Eye (tissue), 1 donor: ENCODE measurements around the gene DLG5.
"Not testable (repeated sequence)": the region's sequence is repeated elsewhere in the genome, so short reads cannot be mapped to it uniquely, and the experiment has no call there.

Experiments
- DNase-seq: peaks from one replicate; pipeline ENCODE4 v3.0.0-alpha.2; 2015

The DLG5 gene

DNA sequence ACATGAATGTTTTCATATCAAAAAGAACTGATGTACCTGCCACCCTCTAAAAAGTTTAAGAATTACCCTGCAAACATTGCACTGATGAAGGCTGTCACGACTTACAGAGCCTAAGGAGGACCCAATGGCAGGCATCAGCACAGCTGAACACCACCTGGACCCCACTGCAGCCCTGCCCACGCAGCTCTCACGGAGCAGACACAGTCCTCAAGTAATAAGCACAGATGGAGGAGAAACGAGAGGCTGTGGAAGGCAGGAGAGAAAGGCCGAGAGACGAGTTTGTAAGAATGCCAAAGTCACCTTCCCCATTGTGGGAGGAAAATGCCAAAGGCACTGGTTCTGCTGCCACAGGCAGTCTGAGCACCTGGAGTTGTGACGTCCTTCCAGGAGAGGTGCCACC lies 135.0 kb downstream of the DLG5 start:
- DNase-seq = no peak

DNA sequence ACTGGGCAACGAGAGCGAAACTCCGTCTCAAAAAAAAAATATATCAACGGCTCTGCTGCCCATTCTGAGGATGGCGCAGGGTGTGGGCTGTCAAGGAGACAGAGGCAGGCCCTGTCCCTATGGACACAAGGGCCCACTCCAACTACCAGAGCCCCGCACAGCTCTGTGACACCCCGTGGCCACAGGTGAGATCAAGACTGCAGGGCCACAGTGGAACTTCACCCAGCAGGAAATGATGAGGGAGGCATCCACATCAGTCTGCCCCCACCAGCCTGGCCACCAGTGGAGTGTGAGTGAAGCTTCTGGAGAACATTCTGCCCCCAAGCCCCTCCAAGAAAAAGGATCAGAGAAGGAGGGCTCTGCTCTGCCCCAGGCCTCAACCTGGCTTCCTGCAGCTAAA lies 136.7 kb downstream of the DLG5 start:
- no peak for DNase-seq

DNA sequence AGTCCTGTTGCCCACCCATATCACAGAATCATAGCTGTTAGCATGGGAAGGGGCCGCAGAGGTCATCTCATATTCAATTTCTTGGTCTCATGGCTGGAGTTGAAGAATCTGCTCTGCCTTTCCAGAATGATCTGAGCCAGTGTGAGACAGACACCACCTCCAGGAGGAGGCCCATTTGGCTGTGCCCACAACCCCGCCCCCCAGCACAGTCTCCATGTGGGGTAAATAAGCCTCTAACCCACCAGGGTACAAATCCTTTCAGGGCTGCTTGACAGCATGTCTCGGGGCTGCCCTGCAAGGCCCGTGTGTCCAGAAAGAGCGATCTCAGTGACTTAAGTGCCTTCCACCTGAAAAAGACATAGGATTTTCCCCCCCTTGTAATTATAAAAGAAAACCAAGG lies 137.5 kb downstream of the DLG5 start:
- no peak for DNase-seq

DNA sequence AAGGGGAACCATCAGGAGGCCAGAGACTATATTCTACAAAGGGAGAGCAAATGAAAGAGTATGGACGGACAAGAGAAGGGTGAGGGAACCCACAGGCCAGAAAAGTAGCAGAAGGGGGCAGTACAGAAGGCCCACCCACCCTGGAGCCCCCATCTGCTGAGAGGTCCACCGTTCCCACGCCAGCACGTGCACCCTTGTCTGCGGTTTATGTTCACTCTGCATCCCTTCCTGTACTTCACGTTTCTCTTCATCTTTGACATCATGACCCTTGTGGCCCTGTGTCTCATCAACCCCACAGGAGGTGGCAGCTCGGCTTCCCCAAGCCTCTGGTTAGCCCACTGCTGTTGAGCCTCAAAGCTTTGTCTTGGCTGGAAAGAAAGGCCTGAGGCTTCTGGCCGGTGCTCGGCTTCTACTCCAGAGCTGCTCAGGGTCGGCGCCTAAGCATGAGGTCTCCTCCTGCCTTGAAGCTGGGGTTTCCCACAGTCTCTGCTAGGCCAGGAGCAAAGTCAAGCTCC lies 138.0 kb downstream of the DLG5 start:
- no peak for DNase-seq

DNA sequence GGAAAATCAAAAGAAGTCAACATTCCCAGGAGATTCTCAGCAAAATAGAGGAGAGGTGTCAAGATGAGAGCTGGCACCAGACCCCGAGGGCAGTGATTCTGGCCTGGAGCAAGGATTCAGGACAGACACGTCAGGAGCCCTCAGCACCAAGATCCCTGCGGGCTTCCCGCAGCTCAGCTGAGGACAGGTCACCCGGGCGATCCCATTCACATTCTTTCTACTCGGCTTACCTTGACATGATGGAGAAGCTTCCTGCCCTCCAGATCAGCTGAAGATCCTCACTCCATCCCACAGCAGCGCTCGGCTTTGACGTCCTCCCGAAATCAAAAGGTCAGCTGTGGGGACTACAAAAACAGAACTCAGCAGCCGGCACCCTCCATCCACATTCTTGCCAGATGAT lies 139.1 kb downstream of the DLG5 start:
- DNase-seq = no peak

DNA sequence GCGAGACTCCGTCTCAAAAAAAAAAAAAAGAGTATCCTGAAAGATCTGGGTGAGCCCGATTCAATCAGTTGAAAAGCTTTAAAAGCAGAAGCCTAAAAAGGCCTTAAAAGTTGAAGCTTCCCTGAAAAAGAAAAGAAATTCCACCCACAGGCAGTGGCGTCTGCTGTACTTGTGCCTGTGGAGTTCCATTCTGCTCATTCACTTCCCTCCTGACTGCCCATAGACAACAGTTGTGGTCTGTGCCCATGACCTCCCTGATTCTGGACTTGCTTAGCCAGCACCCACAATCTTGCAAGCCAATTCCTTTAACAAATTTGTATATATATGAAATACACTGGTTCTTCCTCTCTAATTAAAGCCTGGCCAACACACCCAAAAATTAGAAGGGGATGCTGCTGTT lies 141.7 kb downstream of the DLG5 start:
- DNase-seq = no peak

DNA sequence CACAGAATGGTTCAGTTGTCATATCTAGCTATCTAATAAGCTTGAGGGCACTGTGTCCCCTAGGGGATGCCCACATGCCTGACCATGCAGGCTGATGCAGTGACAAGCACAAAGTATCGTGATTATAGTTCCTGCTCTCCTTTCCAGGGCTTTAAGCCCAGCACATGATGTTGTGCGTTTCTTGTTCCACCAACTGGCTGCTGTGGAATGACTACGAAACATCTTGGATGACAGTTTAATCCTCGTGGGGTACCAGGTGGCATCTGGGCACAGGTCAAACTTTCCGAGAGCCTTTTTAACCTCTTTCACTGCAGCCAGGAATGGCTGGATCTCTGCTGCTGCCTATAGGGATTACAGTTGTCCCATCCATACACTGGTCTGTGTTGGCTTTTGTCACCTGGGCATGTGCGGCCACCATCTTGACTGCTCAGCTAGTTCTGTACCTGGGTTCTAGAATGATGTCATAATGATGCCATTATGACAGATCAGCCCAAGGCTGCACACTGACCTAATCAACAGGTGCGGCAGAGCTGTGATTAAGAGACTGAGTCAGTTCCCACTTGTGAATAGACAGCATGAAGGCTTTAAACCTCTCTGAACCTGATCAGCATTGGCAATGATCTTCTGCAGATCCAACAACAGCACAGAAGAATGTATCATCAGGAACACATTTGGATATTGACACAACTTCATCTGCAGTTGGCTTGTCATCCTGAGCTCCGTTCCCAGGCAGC lies 144.1 kb downstream of the DLG5 start:
- no peak for DNase-seq

DNA sequence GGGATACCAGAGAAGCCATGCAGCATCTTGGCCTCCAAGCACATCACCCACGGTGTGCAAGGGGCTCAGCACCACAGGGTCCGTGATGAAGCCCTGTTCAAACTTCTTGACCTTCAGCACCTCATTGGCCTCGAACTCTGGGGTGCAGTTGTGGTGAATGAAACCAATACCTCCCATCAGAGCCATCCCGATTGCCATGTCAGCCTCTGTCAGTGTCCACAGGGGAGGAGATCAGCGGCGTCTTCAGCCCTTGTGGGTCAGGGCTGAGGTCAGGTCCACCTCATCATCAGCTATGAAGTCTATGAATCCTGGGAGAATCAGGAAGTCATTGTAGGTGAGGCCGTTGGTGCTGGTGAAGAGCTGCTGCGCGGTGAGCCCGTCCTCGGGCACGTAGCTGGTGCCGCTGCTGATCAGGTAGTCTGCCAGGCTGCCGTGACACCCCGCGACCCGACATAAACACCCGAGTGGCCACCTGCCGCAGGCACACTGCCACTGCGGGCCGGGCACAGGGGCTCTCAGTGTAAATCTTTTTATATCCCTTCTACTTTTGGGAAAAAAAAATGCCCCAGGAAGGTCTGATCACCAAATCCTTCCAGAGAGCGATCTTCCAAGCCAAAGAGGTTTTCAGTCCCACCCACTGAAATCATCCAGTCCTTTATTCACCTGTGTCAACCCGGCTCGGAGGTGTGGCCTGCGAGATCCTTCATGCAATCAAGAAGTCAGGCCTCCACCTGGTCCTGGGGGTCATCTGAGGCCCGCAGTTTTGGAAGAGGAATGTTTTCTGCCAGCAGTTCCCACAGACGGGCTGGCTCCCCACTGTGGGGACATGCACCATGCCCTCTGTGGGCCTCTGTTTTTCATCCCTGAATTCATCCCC lies 144.9 kb downstream of the DLG5 start:
- no peak for DNase-seq

DNA sequence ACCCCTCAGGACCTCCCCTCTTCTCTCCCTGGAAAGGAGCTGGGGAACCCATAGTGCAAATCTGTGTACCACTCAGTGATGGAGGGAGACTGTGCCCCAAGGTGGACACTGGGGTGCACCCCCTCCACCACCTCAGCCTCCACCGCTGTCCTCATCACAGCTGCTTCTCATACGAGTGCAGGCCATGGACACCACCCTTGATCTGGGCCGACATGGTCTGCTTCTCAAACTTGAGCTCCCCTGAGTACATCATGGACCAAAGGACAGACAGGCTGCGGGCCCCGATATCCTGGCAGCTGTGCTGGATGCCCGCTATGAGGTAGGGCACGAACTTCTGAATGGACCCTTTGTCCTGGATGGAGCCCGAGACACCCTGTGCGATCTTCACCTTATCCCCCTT lies 146.4 kb downstream of the DLG5 start:
- no peak for DNase-seq

DNA sequence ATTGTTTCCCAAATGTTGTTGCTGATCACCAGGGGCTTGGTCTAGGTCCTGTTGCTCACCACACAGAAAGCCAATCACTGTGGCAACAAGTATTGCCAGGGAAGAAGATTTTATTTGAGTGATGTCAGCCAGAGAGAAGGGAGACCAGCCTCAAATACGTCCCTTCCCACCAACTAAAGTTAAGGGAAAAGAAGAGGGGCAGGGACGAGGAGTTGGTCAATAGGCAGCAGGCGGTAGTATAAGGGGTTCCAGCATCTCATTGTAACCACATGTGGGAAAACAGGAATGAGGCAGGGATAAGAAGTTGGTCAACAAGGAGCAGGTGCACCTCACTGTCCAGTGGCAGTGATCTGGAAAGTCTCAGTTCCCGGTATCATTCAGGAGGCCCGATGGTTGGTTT lies 150.1 kb downstream of the DLG5 start:
- no peak for DNase-seq

DNA sequence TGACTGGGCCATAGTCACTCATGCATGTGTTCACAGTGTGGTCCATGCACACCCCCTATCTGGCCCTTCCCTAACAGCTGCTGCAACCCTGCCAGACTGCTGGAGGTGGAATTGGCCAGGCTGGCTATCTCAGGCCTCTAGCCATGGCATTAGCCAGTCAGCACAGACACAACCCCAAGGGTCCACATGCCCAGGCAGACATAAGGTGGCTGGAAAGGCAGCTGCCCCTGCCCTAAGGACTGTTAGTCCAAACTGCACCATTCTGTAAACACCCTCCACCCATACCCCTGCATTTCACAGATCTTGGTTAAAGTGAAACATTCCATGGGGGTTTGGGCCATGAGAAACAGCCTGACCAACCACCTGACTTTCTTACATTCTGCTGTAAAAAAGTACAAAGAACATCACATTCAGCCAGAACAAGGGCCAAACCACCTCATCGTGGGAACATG lies 151.6 kb downstream of the DLG5 start:
- peak; percentile 13 for DNase-seq

DNA sequence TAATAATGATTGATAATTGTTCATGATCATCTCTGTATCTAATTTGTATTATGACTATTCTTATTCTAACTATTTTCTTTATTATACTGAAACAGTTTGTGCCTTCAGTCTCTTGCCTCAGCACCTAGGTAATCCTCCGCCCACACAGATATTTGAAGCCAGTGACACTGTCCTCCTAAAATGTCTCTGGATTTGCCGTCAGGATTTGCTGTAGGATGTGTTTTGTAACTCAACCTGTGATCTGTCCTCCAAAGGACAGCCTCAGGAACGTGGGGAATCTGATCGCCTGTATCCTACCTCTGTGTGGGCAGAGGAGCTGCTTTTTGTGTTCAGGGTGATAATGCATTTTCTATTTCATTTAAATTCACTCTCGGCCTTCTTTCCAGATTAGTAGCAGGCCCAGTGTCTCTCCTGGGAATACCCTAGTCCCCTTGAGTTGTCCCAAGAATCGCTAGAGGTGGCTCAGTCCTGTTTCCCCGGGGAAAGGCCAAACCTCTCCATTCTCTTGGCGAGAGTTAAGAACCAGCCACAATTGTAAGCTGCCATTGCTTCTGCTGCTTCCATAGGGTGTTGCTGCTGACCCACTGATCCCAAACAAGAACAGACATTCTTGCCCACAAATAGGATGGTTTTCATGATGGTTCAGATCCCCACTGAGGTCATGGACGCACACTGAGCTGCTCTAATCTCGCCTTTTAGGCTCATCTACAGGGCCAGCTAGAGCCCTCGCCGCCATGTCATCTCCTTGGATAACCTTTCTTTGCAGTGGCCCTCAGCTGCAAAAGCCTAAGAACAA lies 152.7 kb downstream of the DLG5 start:
- no peak for DNase-seq

DNA sequence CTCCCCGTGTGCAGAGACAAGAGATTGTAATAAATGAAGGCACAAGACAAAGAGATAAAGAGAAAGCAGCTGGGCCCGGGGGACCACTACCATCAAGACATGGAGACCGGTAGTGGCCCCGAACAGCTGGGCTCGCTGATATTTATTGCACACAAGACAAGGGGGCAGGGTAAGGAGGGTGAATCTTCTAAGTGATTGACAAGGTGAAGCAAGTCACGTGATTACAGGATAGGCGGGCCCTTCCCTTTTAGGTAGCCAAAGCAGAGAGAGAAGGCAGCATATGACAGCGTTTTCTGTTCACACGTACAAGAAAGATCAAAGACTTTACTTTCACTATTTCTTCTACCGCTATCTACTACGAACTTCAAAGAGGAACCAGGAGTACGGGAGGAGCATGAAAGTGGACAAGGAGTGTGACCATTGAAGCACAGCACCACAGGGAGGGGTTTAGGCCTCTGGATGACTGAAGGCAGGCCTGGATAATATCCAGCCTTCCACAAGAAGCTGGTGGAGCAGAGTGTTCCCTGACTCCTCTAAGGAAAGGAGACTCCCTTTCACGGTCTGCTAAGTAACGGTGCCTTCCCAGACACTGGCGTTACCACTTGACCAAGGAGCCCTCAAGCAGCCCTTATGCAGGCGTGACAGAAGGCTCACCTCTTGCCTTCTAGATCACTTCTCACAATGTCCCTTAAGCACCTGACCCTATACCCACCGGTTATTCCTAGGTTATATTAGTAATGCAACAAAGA lies 153.5 kb downstream of the DLG5 start:
- not testable (repeated sequence) for DNase-seq

DNA sequence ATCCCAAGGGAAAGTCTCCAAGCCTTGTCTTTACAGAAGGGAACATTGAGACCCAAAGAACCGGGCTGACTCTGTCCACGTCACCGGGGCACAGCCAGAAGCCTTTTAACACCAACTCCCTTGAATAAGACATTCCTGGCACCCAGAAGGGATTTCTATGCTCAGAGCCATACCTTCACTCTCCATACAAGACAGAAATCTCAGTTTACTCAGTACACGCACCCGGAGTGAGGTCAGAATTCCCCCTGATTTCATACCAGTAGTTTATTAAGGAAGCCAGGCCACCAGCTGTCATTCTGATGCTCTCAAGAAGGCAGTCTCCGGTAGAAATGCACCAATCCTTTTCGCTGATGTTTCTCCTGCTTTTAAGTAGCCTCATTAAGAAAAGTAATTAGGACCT lies 154.7 kb downstream of the DLG5 start:
- no peak for DNase-seq

DNA sequence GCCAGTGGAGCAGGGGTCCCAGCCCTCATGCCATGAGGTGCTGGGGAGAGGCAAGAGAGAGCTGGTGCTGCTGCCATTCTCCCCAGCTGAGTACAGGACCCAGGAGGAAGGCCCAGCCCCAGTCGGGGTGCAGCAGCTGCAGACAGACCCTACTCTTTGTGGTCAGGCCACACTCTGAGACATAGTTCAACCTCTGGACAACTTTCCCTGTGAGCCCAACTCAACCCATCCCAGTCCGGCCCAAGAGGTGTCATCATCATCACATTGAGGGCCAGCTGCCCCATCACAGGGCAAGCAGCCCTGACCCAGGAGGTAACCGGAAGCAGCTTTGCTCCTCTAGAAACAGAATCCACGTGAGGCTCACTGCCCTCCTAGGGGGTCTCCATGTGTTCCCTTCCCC lies 155.1 kb downstream of the DLG5 start:
- no peak for DNase-seq

DNA sequence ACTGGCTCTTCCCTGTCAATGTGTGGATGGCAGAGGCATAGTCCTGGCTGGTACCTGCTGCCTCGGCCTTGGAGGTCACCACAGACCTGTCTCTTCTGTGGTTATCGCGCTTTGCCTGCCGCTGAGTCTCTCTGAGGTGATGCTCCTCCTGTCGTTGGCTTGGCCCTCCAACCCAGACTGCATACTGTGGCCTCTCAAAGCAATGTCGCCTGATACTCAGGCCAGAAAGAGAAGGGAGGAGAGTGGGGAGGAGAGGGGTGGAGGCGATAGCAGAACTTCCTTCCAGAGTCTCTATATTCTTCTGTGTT lies 155.7 kb downstream of the DLG5 start:
- DNase-seq = peak; percentile 9

DNA sequence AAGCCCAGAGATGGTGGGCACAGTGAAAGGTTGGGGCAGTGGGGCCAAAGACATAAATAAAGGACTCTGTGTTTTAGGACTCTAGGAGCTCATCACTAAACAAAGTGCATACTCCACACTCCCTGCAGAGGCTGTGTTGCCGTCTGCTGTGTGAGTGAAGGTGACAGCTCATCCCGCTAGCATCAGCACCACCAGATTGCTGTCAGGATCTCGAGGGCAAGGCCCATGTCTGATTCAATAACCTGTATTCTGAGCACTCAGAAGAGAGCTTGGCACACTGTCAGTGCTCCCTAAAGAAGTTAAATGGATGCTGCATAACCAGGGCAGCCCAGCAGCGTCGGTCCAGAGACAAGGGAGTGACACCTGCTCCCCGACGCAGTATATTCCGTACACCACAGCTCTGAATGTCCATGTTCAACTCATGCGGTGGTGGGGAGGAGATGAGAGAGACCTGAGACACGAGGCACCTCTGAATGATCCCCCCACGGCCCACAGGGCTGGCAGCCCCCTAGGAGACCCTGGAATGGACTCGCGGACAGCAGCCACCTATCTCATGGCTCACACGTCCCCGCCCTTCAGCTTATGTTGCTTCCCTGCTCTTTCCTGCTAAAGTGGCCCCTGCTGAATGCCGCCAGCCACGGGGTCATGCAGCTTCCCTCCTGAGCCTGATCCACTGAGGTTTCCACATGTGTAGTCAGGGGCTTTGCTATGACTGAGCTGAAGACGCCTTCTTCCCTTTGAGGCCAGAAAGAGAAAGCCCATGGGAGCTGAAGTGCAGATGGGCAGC lies 156.3 kb downstream of the DLG5 start:
- DNase-seq = peak; percentile 29

DNA sequence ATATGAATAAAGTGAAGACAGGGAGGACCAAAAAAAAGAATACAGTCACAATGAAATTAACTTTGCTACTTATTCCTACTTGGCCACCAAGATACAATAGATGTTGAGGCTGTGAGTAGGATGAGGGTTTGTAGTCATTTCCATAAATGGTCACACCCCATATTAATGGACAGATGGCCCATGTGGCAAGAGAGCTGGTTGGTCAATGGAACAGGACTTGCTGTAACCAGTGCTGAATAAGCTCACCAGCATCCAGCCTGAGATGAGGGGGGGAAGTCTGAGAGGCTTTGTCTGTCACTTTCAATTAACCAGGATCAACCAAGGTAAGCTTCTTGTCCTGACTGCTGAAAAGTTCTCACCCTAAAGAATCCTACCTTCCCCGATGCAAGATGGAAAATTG lies 158.5 kb downstream of the DLG5 start:
- DNase-seq = no peak

DNA sequence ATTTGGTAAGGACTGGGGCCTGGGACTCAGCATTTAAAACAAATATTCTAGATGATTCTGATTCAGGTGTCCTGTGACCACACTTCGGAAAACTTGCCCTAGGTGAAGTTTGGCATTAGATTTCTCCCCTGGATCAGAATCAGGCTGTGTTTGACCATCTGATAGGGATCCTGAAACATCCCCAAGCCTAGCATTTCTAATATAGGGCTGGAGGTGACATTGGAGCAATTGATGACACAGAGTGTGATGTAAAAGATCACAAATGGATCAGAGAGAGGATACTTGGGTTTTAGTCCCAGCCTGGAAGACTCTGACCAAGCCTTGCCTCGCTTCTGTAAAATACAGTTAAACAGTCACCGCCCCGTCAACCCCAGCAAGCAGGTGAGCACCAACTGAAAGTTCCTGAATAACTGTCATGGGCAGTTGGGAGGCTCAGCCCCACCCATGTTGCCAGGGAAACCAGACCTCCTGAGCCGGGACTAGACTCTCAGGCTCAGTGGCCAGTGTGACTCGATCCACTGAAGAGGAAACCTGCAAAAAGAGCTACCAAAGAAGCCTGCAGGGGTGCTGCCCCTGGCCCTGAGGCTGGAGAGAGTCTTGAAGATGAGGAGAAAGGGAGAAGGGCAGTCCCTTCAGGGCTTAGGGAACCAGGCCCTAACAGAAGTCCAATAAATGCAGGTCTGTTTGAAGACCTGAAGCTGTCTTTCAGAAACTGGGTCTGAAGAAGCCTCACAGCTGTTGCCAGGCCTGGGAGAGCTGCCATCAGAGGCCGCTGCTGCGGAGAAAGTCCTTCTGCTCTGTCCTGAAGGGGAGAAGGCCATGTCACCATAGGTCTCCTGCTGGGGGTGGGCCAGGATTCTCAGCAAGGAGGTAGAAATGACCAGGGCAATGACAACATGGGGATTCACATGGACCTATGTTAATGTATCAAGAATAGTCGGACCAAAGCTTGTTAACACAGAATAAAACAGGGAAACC lies 162.8 kb downstream of the DLG5 start:
- DNase-seq = peak; percentile 4

DNA sequence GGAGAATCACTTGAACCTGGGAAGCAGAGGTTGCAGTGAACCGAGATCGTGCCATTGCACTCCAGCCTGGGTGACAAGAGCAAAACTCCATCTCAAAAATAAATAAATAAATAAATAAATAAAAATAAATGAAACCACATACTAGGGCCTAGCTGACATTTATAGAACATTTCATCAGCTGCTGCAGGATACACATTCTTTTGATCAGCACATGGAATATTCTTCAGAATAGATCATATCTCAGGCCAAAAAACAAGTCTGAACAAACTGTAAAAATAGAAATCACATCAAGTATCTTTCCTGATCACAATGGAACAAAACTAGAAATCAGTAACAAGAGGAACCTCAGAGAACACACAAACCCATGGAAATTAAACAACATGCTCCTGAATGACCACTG lies 168.1 kb downstream of the DLG5 start:
- not testable (repeated sequence) for DNase-seq
